Suprapubic skin (tissue), 4 donors: ENCODE measurements around the gene ZCCHC2. TPM values are rescaled to one million over a fixed set of nuclear protein-coding genes. Genes with fewer than 3 reads are reported as not detected.
A peak's percentile ranks its signal among the peaks of the same experiment; 100 is the strongest.

Source experiments
- DNase-seq, 2 donors: peaks; one replicate each; pipeline ENCODE4 v3.0.0-alpha.2; 2019; ENCODE audit warnings: low spot score in 2 of 2
- H3K27ac ChIP-seq: fragments of 200-600 bp; sonication (generic); one replicate; pipeline ENCODE4 v1.5.1; 2019
- H3K27me3 ChIP-seq: fragments of 200-600 bp; sonication (generic); one replicate; pipeline ENCODE4 v1.5.1; 2019
- H3K36me3 ChIP-seq: fragments of 200-600 bp; sonication (generic); one replicate; pipeline ENCODE4 v1.5.1; 2019
- H3K4me1 ChIP-seq: fragments of 200-600 bp; sonication (generic); one replicate; pipeline ENCODE4 v1.5.1; 2019
- H3K4me3 ChIP-seq: fragments of 200-600 bp; sonication (generic); one replicate; pipeline ENCODE4 v1.5.1; 2019; ENCODE audit warnings: mild to moderate bottlenecking
- H3K9me3 ChIP-seq: fragments of 200-600 bp; sonication (generic); one replicate; pipeline ENCODE4 v1.5.1; 2019
- CTCF ChIP-seq, 2 donors: fragments of 200-600 bp in 1 of 2; fragments of 450-650 bp in 1 of 2; sonication (generic) in 1 of 2; IDR thresholded peaks; one replicate each; pipeline ENCODE4 v1.5.1; 2016 to 2019; ENCODE audit warnings: antibody characterized with exemption in 2 of 2, mild to moderate bottlenecking in 1 of 2, moderate library complexity in 1 of 2
- EP300 ChIP-seq: sonication (generic); formaldehyde crosslinking; IDR thresholded peaks from one replicate; pipeline ENCODE4 v1.6.1; 2017; ENCODE audit warnings: antibody characterized with exemption
- POLR2A ChIP-seq, 2 donors: fragments of 450-650 bp; IDR thresholded peaks; one replicate each; pipeline ENCODE4 v1.6.1; 2017; ENCODE audit warnings: antibody characterized with exemption in 2 of 2, mild to moderate bottlenecking in 2 of 2, moderate library complexity in 2 of 2
- POLR2AphosphoS5 ChIP-seq, 3 donors: sonication (generic); formaldehyde crosslinking; IDR thresholded peaks; one replicate each; pipeline ENCODE4 v1.6.1; 2017; ENCODE audit warnings: antibody characterized with exemption in 3 of 3
- WGBS: methylation state at CpG from one replicate; pipeline ENCODE4 v1.1.5; 2018; 5-methylcytosine and 5-hydroxymethylcytosine counted together
- total RNA-seq, 4 donors: library from RNA; depleted of rRNA; stranded (reverse); fragments of >200 nt; gene quantifications; one replicate each; pipeline ENCODE4 v1.1.0, GENCODE V29; 2016

ZCCHC2 gene
- total RNA-seq, 4 donors from 2014 or later: 22.7 to 43.5 (median 32.4) TPM

- no peak overlapping the region for H3K4me3 ChIP-seq
- no peaks in the 10 kb centered on the region for H3K27me3 ChIP-seq
- H3K9me3 ChIP-seq: no peaks in the 10 kb centered on the region
- H3K36me3 ChIP-seq: no peaks in the 10 kb centered on the region
- no peak for TF ChIP-seq EP300
- TF ChIP-seq POLR2A (IDR thresholded peaks at IDR 0.05): no peak
- no peak for TF ChIP-seq POLR2AphosphoS5 (IDR thresholded peaks at IDR 0.05)
- TF ChIP-seq CTCF (IDR thresholded peaks at IDR 0.05): no peak
- no peak overlapping the region for H3K27ac ChIP-seq
- H3K4me1 ChIP-seq: peaks cover 4% of the 10 kb centered on the region
- no peak for DNase-seq
These were observed 21.7 kb upstream of the ZCCHC2 start for GRCh38 chr18:62500966-62501591.

- Histone ChIP-seq H3K4me1 (peaks cover 4% of the 10 kb centered on the region), H3K36me3 (no peaks in the 10 kb centered on the region), H3K27ac (peak overlapping the region; percentile 11), H3K9me3 (no peaks in the 10 kb centered on the region), H3K4me3 (peak overlapping the region; percentile 44), H3K27me3 (no peaks in the 10 kb centered on the region)
- 53% methylated on average over 7 of the region's 8 CpGs for WGBS
- no peak for TF ChIP-seq CTCF (IDR thresholded peaks at IDR 0.05)
- TF ChIP-seq POLR2A (IDR thresholded peaks at IDR 0.05): no peak
- no peak for TF ChIP-seq POLR2AphosphoS5 (IDR thresholded peaks at IDR 0.05)
- no peak for TF ChIP-seq EP300
- DNase-seq: no peak
These were observed 16.9 kb upstream of the ZCCHC2 start for GRCh38 chr18:62505669-62506494.

GRCh38 chr18:62506495-62507143 is 16.2 kb upstream of the ZCCHC2 start:
- peak overlapping the region; percentile 11 for H3K27ac ChIP-seq
- TF ChIP-seq CTCF (IDR thresholded peaks at IDR 0.05): no peak
- TF ChIP-seq EP300: no peak
- TF ChIP-seq POLR2A (IDR thresholded peaks at IDR 0.05): no peak
- TF ChIP-seq POLR2AphosphoS5 (IDR thresholded peaks at IDR 0.05): no peak

GRCh38 chr18:62509779-62510178 is 13.0 kb upstream of the ZCCHC2 start:
- DNase-seq: no peak
- WGBS: 83% methylated on average over 1 of the region's 1 CpG
- H3K9me3 ChIP-seq: peaks cover 5% of the 10 kb centered on the region

More at GRCh38 chr18:62506495-62507143, 16.2 kb upstream of the ZCCHC2 start:
- DNase-seq: no peak
- H3K9me3 ChIP-seq: no peaks in the 10 kb centered on the region
- H3K27me3 ChIP-seq: no peaks in the 10 kb centered on the region
- H3K4me1 ChIP-seq: peaks cover 4% of the 10 kb centered on the region
- peak overlapping the region; percentile 44 for H3K4me3 ChIP-seq
- WGBS: 39% methylated on average over 7 of the region's 7 CpGs
- H3K36me3 ChIP-seq: no peaks in the 10 kb centered on the region

More at GRCh38 chr18:62509779-62510178, 13.0 kb upstream of the ZCCHC2 start:
- no peak overlapping the region for H3K4me3 ChIP-seq
- no peak overlapping the region for H3K27ac ChIP-seq
- no peaks in the 10 kb centered on the region for H3K27me3 ChIP-seq
- H3K4me1 ChIP-seq: peaks cover 4% of the 10 kb centered on the region
- no peaks in the 10 kb centered on the region for H3K36me3 ChIP-seq
- TF ChIP-seq POLR2AphosphoS5 (IDR thresholded peaks at IDR 0.05) (no peak), POLR2A (IDR thresholded peaks at IDR 0.05) (no peak), CTCF (IDR thresholded peaks at IDR 0.05) (no peak), EP300 (no peak)
